OCI-LY1 (cell line): ENCODE measurements around the gene RUNX3.

Experiments
- H2AFZ ChIP-seq: fragments of 200-600 bp; sonication (generic), shearing (Covaris generic); 2 replicates; pipeline ENCODE4 v1.6.0; 2014; ENCODE audit warnings: antibody characterized with exemption, mild to moderate bottlenecking, low read length
- H3F3A ChIP-seq: fragments of 200-600 bp; sonication (generic), shearing (Covaris generic); 2 replicates; pipeline ENCODE4 v1.6.0; 2014; ENCODE audit warnings: mild to moderate bottlenecking, antibody characterized with exemption, low read length, moderate library complexity; ENCODE audit not compliant: insufficient read depth
- H3K27ac ChIP-seq: fragments of 200-600 bp; sonication (generic); 2 replicates; pipeline ENCODE4 v1.5.1; 2014; ENCODE audit warnings: low read length, mixed run types, mild to moderate bottlenecking, low read depth; ENCODE audit not compliant: poor library complexity, severe bottlenecking
- H3K27me3 ChIP-seq: fragments of 200-600 bp; sonication (generic); 2 replicates; pipeline ENCODE4 v1.6.0; 2014; ENCODE audit warnings: antibody characterized with exemption, mild to moderate bottlenecking, low read length, moderate library complexity; ENCODE audit not compliant: insufficient read depth
- H3K36me3 ChIP-seq: fragments of 200-600 bp; sonication (generic); 2 replicates; pipeline ENCODE4 v1.6.1; 2014; ENCODE audit warnings: mild to moderate bottlenecking, antibody characterized with exemption, low read length, moderate library complexity, mixed read lengths; ENCODE audit not compliant: insufficient read depth
- H3K4me1 ChIP-seq: fragments of 200-600 bp; sonication (generic); 2 replicates; pipeline ENCODE4 v1.5.1; 2014; ENCODE audit warnings: mild to moderate bottlenecking, low read length, moderate library complexity; ENCODE audit not compliant: insufficient read depth, severe bottlenecking
- H3K4me2 ChIP-seq: fragments of 200-600 bp; sonication (generic), shearing (Covaris generic); 2 replicates; pipeline ENCODE4 v1.6.1; 2014; ENCODE audit warnings: low read length
- H3K4me3 ChIP-seq: fragments of 200-600 bp; sonication (generic); 2 replicates; pipeline ENCODE4 v1.5.1; 2014; ENCODE audit warnings: low read length, low read depth, mild to moderate bottlenecking, mixed read lengths; ENCODE audit not compliant: poor library complexity, severe bottlenecking
- H3K79me2 ChIP-seq: fragments of 200-600 bp; shearing (Covaris generic); 2 replicates; pipeline ENCODE4 v1.6.1; 2016; ENCODE audit warnings: mixed run types, low read length, mixed read lengths; ENCODE audit not compliant: insufficient read depth
- H3K9ac ChIP-seq: fragments of 200-600 bp; sonication (generic), shearing (Covaris generic); 2 replicates; pipeline ENCODE4 v1.6.1; 2014; ENCODE audit warnings: mild to moderate bottlenecking, low read length, mixed read lengths
- H3K9me2 ChIP-seq: fragments of 200-600 bp; sonication (generic), shearing (Covaris generic); 2 replicates; pipeline ENCODE4 v1.6.1; 2014; ENCODE audit warnings: low read depth, mild to moderate bottlenecking, low read length, mixed read lengths
- H3K9me3 ChIP-seq: fragments of 200-600 bp; shearing (Covaris generic); 2 replicates; pipeline ENCODE4 v1.6.1; 2014; ENCODE audit warnings: low read length, mixed read lengths
- H4K20me1 ChIP-seq: fragments of 200-600 bp; sonication (generic), shearing (Covaris generic); 2 replicates; pipeline ENCODE4 v1.6.0; 2016; ENCODE audit warnings: mild to moderate bottlenecking, low read length; ENCODE audit not compliant: insufficient read depth
- EZH2 ChIP-seq: fragments of 200-600 bp; sonication (generic), shearing (Covaris generic); IDR thresholded peaks from 2 replicates; pipeline ENCODE4 v1.8.0; 2017; ENCODE audit warnings: borderline replicate concordance, mixed run types, mild to moderate bottlenecking, antibody characterized with exemption, low read length, moderate library complexity, mixed read lengths
- TF ChIP-seq, protein P1 (sequence below): fragments of 200-600 bp; sonication (generic), shearing (Covaris generic); IDR thresholded peaks from 2 replicates; pipeline ENCODE4 v1.5.1; 2017; ENCODE audit warnings: mild to moderate bottlenecking, antibody characterized with exemption, low read length, moderate library complexity, mixed read lengths

RUNX3 gene

DNA sequence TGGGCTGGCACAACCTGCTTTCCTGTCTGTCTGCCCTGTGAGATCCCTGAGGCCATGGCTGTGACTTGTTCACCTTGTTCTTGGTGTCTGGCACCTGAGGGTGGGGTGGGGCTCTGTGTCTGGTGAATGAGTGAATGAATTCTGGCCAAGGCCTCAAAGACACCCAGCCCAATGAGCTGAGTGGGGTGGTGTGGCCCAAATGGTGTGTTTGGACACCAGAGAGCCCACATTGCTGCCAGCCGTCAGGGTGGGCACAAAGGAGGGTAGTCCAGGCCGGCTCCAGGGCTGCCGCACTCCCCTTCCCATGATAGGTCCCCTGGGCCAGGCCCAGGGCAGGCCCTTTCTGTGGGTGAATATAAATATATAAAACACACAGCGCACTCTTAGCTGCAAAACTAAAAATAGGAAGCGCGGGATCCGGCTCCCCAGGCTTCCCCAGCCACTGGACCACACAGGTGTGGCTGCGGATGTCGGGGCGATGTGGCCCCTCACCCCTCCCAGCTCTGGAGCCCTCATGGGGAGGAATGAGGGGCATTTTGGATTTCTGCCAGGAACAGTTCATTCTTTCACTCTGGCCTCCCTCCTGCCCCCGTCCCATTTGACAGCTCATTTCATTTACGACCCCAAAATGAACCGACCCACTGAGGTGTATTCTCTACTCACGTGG lies 33.3 kb downstream of the RUNX3 start:
- H3K36me3 ChIP-seq, result no peaks in the 10 kb centered on the region
- H4K20me1 ChIP-seq, result no peaks in the 10 kb centered on the region
- TF ChIP-seq, protein P1, sequence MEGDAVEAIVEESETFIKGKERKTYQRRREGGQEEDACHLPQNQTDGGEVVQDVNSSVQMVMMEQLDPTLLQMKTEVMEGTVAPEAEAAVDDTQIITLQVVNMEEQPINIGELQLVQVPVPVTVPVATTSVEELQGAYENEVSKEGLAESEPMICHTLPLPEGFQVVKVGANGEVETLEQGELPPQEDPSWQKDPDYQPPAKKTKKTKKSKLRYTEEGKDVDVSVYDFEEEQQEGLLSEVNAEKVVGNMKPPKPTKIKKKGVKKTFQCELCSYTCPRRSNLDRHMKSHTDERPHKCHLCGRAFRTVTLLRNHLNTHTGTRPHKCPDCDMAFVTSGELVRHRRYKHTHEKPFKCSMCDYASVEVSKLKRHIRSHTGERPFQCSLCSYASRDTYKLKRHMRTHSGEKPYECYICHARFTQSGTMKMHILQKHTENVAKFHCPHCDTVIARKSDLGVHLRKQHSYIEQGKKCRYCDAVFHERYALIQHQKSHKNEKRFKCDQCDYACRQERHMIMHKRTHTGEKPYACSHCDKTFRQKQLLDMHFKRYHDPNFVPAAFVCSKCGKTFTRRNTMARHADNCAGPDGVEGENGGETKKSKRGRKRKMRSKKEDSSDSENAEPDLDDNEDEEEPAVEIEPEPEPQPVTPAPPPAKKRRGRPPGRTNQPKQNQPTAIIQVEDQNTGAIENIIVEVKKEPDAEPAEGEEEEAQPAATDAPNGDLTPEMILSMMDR, result no peak
- no peak for TF ChIP-seq EZH2
- H3K27ac ChIP-seq, result no peak overlapping the region
- no peaks in the 10 kb centered on the region for H3K79me2 ChIP-seq
- peaks cover 4% of the 10 kb centered on the region; the same call in 1 of the 2 replicates for H3K27me3 ChIP-seq
- no peak overlapping the region for H2AFZ ChIP-seq
- no peak overlapping the region for H3K9ac ChIP-seq
- no peaks in the 10 kb centered on the region for H3K9me3 ChIP-seq
- H3K4me2 ChIP-seq, result no peak overlapping the region
- no peaks in the 10 kb centered on the region for H3F3A ChIP-seq
- H3K9me2 ChIP-seq, result no peaks in the 10 kb centered on the region
- H3K4me1 ChIP-seq, result no peaks in the 10 kb centered on the region
- H3K4me3 ChIP-seq, result no peak overlapping the region

DNA sequence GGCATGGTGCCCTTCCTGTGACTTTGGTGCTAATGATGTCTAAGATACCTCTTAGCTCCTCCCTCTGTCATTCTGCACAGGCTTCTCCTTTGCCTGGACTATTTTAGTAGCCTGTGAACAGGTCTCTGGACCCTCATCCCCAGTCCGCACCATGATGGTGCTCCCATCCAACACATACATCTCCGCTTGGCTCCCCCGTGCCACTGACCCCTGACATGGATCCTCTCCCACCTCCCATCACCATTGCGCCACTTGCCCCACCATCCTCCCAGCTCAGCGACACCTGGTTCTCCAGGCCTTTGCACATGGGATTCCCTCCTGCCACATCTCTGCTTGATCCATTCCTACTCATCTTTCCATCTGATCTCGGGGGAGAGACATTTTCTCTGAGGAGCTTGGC lies 33.9 kb downstream of the RUNX3 start:
- Histone ChIP-seq H4K20me1 (no peaks in the 10 kb centered on the region), H3K4me1 (no peaks in the 10 kb centered on the region), H3F3A (no peaks in the 10 kb centered on the region), H3K36me3 (no peaks in the 10 kb centered on the region), H3K9ac (no peak overlapping the region), H3K4me3 (no peak overlapping the region), H3K4me2 (no peak overlapping the region), H3K79me2 (no peaks in the 10 kb centered on the region), H2AFZ (no peak overlapping the region), H3K27ac (no peak overlapping the region), H3K9me2 (no peaks in the 10 kb centered on the region), H3K27me3 (peaks cover 4% of the 10 kb centered on the region; the same call in 1 of the 2 replicates), H3K9me3 (no peaks in the 10 kb centered on the region)
- no peak for TF ChIP-seq EZH2
- TF ChIP-seq, protein P1, result no peak

DNA sequence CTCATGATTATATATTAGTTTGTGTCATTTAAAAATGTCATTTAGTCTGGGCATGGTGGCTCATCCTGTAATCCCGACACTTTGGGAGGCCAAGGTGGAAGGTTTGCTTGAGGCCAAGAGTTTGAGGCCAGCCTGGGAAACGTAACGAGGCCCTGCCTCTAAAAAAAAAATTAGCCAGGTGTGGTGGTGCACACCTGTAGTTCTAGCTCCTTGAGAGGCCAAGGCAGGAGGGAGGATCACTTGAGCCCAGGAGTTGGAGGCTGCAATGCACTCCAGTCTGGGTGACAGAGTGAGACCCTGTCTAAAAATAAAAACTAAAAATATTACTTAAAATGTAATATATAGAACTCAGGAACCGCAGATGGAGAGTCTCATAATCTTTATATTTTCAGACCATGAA lies 34.6 kb downstream of the RUNX3 start:
- Histone ChIP-seq H3K4me2 (no peak overlapping the region), H3K9ac (no peak overlapping the region), H3K9me3 (no peaks in the 10 kb centered on the region), H3K27ac (no peak overlapping the region), H3K79me2 (no peaks in the 10 kb centered on the region), H3K4me3 (no peak overlapping the region), H3K27me3 (peaks cover 8% of the 10 kb centered on the region; the same call in 1 of the 2 replicates), H3K36me3 (no peaks in the 10 kb centered on the region), H2AFZ (no peak overlapping the region), H4K20me1 (no peaks in the 10 kb centered on the region), H3K4me1 (no peaks in the 10 kb centered on the region), H3K9me2 (no peaks in the 10 kb centered on the region), H3F3A (no peaks in the 10 kb centered on the region)
- TF ChIP-seq EZH2, result no peak
- TF ChIP-seq, protein P1, result no peak
